Hypothalamus (tissue), 51 donors: Measurements from ENCODE around the gene WDPCP.
"Not testable (repeated sequence)": the region's sequence is repeated elsewhere in the genome, so short reads cannot be mapped to it uniquely, and the experiment has no call there.

Source experiments
- DNase-seq, 51 donors: peaks; one replicate each; lab custom pipeline; 2025; lab: John Stamatoyannopoulos, UW

The WDPCP gene

GRCh38 chr2:63590626-63591408 lies 2.5 kb upstream of the WDPCP start:
- DNase-seq: peak in 2 of 51 donors; percentile 2 to 9

DNA sequence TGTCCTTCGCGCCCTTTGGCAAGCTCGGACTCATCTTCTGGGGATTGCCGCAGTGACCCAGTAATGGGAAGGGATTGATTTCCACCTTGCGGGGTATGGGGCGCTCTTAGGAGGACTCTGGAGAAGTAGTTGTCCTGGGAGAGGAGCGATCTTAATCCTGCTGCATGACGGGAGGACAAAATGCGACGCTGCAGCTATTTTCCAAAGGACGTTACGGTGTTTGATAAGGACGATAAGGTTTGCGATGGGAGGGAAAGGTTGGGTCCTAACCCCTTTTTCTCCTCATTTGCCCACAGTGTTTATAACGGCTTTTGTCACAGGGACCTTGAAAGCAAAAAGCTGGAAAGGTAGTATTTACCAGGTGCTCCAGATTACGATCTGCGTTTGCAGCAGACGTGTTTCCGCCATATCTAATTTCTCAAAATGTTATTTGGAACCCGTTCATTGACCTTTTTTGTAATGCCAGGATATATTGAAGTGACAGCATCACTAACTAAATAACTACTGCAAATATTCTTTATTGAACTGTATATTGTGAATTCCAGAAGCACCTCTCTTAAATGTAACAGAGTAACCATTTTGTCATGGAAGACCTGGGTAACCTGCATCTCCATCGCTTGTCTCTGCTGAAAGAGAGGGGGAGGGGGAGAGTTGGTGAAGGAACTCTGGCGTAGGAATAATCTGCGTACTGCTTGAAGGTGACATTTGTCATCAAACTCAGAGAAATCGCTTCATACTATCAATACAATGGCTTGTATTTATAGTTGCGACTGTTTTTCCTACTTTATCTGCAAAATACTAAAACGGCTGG lies 1.1 kb upstream of the WDPCP start:
- peak in 1 of 51 donors; percentile 44 for DNase-seq

DNA sequence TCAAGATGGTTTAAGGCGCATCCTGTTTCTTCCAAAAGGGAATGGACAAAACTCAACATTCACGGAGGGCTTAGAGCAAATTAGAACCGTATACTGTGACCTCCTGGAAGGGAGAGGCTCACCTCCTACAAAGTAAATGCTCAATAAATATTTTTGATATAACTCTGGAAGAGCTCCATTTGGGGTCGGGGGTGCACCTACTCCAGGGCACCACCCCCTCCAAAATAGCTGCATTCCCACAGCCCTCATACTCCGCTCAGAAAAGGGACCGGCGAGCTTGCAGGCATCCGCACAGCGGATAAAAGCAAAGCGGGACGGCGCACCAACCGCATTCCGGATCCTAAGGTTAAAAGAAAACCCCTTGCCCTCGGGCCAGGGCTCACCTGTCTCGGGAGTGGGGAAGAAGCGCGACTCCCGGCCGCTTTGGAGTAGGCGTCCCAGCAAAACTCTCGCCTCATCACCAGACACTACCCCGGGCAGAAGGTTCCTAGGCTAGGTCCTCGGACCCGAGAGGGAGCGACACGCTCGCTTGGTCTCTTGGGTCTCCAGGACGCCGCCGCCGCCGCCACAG lies 378 bp downstream of the WDPCP start:
- DNase-seq: peak in 4 of 51 donors; percentile 35 to 74 (median 66)

DNA sequence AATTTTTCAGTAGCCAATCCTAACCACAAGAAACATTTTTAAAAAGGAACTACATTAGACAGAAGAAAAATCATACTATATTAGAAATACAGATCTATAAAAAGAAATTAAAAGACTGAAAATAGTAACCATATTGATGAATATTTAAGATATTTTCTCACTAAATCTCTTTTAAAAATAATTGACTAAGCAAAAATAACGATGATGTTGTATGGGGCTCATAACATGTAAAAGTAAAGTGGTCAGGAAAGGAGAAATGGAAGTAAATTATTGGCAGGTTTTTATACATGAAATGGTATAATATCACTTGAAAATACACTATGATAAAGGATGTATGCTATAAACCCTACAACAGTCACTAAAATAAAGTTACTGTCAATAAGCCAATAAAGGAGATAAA lies 5.4 kb downstream of the WDPCP start:
- DNase-seq: no peak

- DNase-seq: peak in 7 of 51 donors; percentile 0 to 33 (median 4)
These were observed 6.8 kb downstream of the WDPCP start for GRCh38 chr2:63581298-63581961.

GRCh38 chr2:63580651-63581297 lies 7.5 kb downstream of the WDPCP start:
- DNase-seq: no peak

- DNase-seq: no peak
These were observed 9.5 kb downstream of the WDPCP start for GRCh38 chr2:63578767-63579166.

DNA sequence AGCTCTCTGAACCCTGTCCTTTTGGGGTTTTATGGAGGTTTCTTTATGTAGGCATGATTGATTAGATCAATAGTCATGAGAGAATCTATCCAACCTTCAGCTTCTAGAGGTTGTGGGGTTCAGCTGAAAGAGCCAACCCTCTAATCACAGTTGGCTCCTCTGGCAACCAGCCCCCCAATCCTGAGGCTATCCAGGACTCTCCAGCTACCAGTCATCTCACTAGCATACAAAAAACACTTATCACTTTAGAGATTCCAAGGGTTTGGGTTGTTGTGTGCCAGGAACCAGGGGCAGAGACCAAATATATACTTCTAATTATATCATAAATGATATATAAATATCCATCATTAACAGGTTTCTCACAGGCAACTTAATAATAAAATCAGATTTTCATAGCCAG lies 11.7 kb downstream of the WDPCP start:
- DNase-seq: no peak

DNA sequence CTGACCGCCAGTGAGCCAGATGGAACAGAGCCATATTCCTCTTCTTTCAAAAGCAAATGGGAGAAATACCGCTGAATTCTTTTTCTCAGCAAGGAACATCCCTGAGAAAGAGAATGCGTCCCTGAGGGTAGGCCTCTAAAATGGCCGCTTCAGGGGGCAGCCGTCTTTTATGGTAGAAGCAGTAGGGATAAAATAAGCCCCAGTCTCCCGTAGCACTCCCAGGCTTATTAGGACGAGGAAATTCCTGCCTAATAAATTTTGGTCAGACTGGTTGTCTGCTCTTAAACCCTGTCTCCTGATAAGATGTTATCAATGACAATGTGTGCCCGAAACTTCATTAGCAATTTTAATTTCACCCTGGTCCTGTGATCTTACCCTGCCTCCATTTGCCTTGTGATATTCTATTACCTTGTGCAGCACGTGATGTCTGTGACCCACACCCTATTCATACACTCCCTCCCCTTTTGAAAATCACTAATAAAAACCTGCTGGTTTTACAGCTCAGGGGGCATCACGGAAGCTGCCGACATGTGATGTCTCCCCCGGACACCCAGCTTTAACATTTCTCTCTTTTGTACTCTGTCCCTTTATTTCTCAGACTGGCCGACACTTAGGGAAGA lies 14.4 kb downstream of the WDPCP start:
- DNase-seq: not testable (repeated sequence)

- DNase-seq: not testable (repeated sequence)
These were observed 15.3 kb downstream of the WDPCP start for GRCh38 chr2:63573026-63573425.

GRCh38 chr2:63572001-63572400 lies 16.3 kb downstream of the WDPCP start:
- no peak for DNase-seq

DNA sequence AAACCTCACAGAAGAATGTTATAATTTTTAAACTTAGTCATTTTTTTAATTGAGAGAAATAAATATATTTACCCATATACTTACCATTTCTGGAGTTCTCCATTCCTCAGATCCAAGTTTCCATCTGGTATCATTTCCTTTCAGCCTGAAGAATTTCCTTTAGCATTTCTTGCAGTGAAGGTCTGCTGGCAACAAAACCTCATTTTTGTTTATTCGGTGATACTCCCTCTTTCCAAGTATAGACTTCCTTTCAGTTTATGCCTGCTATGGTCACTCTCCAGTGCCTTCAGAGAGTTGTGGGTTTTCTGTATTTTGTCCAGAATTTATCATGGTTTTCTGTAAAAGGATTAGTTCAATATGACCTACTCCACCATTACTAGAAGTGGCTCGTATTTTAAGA lies 17.0 kb downstream of the WDPCP start:
- DNase-seq: no peak

DNA sequence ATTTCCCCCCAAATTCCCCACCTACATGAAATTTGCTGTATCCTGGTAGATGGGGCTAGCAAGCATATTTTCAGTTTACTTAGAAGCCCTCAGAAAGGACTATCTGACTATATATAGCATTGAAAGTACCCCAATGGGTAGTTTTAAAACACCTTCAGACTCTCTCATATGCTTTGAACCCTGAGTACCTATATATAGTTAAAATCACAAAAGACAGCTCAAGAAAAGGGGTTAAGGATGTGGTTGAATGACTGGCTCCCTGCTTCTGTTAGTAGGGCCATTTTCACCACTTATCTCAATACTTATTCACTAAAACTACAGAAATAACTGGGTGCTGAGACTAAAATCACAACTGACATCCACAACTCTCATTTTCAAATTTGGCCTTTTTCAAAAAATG lies 18.5 kb downstream of the WDPCP start:
- no peak for DNase-seq

GRCh38 chr2:63562751-63563150 lies 25.5 kb downstream of the WDPCP start:
- DNase-seq: no peak

GRCh38 chr2:63558922-63559321 lies 29.4 kb downstream of the WDPCP start:
- DNase-seq: not testable (repeated sequence)

DNA sequence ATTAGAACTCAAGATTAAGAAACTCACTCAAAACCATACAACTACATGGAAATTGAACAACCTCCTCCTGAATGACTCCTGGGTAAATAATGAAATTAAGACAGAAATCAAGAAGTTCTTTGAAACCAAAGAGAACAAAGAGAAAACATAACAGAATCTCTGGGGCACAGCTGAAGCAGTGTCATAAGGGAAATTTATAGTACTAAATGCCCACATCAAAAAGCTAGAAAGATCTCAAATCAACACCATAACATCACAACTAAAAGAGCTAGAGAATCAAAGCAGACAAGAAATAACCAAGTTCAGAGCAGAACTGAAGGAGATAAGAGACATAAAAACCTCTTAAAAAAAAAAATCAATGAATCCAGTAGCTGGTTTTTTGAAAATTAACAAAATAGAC lies 30.5 kb downstream of the WDPCP start:
- DNase-seq: not testable (repeated sequence)

DNA sequence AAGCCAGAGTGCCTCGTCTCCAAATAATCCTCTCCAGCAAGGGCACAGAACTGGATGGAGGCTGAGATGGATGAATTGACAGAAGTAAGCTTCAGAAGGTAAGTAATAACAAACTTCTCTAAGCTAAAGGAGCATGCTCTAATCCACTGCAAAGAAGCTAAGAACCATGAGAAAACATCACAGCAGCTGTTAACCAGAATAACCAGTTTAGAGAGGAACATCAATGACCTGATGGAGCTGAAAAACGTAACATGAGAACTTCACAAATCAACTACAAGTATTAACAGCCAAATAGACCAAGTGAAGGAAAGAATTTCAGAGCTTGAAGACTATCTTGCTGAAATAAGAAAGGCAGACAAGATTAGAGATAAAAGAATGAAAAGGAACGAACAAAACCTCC lies 32.3 kb downstream of the WDPCP start:
- DNase-seq: no peak

DNA sequence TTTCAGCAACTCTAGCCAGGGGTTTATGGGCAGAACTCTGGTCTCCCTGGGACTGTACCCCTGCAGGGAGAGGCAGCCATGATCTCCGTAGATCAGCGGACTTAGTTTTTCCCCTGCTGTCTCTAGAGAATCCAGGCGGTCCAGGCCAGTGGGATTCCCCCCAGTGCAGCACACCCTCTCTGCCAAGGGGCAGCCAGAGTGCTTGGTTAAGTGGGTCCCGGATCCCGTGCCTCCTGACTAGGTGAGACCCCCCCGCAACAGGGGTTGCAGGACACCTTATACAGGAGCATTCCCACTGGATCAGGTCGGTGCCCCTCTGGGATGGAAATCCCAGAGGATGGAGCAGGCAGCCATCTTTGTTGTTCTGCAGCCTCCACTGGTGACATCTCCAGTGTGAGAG lies 33.0 kb downstream of the WDPCP start:
- no peak for DNase-seq

- peak in 1 of 51 donors; percentile 3 for DNase-seq
These were observed 35.2 kb downstream of the WDPCP start for GRCh38 chr2:63553049-63553448.

DNA sequence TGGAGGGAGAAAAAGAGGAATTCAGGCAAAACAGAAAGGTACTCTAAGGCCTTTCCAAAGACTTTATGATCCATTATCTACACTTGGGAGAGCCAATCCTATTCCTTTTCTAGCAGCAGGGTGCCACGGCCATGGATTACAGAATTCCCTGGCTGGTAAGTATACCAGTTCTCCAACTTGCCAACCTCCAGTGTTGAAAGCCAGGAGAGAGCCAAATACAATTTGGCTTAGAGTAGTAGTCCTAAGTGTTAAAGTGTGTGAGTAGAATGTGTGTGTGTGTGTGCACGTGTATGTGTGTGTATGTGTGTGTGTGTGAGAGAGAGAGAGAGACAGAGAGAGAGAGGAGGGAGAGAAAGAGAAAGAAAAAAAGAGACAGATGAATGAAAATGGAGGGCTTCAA lies 43.3 kb downstream of the WDPCP start:
- DNase-seq: no peak
